Stimulated activated CD8-positive, alpha-beta memory T cell treated with anti-CD3 and anti-CD28 coated beads, Interleukin-12 subunit alpha, Interleukin-12 subunit beta, amount 100 ng/mL, for 1 hour (primary cell): ENCODE data around the gene SPATA13.

Experiments
- DNase-seq: peaks from one replicate; pipeline ENCODE4 v3.0.0-alpha.2; 2020; ENCODE audit warnings: low read depth

SPATA13 gene

DNA sequence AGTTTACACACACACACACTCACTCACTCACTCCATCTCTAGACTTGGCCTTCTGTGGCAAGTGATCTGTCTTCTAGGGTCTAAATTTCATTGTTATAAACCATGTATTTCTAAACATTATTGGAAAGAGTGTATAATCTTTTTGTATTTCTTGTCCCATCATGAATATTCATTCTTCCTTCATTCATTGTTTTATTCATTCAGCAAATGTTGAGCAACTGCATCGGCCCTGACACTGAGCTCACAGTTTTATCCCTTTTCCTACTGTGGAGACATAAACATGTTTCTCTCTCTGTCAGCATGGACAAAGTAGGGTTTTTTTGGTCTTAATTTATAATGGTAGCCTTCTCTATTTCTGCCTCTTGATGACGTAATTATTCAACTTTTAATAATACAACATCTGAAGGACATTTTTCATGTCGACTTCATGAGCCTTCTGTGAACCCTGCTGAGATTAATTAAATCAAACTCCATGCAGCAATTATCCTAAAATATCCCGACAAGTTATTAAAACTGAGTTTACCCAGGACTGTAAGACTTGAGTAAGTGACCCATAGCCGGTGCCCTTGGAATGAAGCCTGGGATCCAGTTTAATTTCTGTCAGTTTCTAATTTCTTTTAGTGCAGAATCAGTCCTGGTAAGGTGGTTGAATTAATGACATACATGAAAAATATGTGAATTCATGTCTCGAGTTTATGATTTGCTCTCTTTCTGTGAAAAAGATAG, 7.3 kb downstream of the SPATA13 start:
- DNase-seq = no peak

GRCh38 chr13:24168392-24168750, 7.9 kb downstream of the SPATA13 start:
- DNase-seq = no peak

- DNase-seq = no peak
Observed at GRCh38 chr13:24168979-24169378, 8.5 kb downstream of the SPATA13 start.

DNA sequence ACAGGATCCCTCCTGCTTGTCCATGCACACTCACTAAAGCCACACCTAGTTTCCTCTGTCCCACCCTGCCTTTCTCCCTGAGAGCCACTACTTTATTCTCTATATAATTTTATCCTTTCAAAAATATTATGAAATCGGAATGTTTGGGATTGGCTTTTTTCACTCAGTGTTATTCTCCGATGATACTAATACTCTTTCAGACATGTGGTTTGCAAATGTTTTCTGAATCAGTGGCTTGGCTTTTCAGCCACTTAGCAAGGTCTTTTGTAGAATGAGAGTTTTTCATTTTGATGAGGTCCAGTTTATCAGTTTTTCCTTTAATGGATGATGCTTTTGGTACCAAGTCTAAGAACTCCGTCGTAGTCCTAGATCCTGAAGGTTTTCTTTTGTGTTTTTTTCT, 11.6 kb downstream of the SPATA13 start:
- no peak for DNase-seq

GRCh38 chr13:24173795-24174194, 13.3 kb downstream of the SPATA13 start:
- no peak for DNase-seq

GRCh38 chr13:24175847-24176246, 15.3 kb downstream of the SPATA13 start:
- DNase-seq = no peak

DNA sequence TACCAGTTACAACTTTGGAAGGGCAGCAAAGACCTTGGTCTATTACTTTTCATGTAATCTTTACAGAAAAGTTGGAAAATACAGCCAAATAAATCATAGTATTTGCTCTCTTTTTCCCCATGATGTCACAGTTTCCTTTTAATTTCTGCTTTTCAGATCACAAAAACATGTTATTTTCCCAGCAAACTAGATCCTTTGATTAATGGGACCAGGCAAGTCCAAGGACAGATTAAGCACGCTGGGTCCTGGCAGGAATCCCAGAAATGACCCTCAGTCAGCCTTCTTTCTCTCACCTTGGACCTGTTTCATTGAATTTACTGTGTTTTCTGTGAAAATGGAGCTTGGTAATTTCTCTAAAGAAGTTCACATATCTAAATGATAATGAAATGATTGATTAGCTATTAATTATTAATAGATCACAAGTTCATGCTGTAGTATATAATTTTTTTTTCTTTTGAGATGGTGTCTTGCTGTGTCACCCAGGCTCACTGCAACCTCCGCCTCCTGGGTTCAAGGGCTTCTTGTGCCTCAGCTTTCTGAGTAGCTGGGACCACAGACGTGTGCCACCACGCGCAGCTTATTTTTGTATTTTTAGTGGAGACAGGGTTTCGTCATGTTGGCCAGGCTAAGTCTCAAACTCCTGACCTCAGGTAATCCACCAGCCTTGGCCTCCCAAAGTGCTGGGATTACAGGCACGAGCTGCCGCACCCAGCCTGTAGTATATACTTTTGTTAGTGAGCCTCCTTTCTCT, 16.0 kb downstream of the SPATA13 start:
- no peak for DNase-seq

- DNase-seq = no peak
Observed at GRCh38 chr13:24178847-24179485, 18.4 kb downstream of the SPATA13 start.

- no peak for DNase-seq
Observed at GRCh38 chr13:24179486-24179850, 18.9 kb downstream of the SPATA13 start.

GRCh38 chr13:24180750-24181377, 20.3 kb downstream of the SPATA13 start:
- no peak for DNase-seq

- DNase-seq = no peak
Observed at GRCh38 chr13:24181991-24182702, 21.6 kb downstream of the SPATA13 start.

GRCh38 chr13:24182703-24183081, 22.2 kb downstream of the SPATA13 start:
- DNase-seq = no peak

- DNase-seq = no peak
Observed at GRCh38 chr13:24183741-24184182, 23.2 kb downstream of the SPATA13 start.

- DNase-seq = no peak
Observed at GRCh38 chr13:24184265-24184841, 23.8 kb downstream of the SPATA13 start.

DNA sequence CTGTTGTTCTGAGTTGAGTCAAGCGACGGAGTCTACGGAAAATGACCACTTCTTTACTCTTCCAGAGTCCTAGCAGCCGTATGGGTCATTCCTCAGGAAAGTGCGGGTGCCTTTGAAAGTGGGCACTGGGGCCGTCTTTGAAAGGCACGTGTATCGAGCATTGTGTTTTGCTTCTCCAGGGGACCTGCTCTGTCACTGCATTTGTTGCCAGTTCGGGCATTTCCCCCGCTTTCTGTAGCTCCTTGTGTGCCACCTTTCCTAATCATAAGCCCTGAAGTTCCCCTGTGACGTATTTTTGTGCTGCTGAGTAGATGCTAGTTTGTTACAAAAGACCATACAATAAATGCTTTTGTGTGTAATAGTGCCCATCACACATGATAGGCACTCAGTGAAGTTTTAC, 24.4 kb downstream of the SPATA13 start:
- DNase-seq = no peak

DNA sequence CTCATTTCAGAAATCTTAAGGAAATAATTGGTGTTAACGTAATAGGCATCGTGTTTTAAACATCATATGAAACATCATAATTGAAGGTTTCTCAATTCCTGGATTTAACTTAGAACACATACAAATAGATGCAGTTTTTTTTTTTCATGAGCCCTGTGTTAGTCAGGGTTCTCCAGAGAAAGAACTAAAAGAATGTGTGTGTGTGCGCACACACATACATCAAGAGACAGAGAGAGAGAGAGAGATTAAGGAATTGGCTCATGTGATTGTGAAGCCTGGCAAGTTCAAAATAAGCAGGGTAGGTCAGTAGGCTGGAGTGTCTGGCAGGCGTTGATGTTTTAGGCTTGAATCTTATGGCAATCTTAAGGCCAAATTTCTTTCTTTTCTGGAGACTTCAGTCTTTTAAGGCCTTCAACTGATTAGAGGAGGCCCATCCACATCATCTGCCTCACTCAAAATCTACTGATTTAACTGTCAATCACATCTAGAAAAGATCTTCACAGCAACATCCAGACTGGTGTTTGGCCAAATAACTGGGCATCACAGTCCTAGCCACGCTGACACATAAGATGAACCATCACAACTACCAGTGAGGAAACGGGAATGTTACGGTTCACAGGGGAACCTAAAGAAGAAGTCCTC, 25.2 kb downstream of the SPATA13 start:
- no peak for DNase-seq

DNA sequence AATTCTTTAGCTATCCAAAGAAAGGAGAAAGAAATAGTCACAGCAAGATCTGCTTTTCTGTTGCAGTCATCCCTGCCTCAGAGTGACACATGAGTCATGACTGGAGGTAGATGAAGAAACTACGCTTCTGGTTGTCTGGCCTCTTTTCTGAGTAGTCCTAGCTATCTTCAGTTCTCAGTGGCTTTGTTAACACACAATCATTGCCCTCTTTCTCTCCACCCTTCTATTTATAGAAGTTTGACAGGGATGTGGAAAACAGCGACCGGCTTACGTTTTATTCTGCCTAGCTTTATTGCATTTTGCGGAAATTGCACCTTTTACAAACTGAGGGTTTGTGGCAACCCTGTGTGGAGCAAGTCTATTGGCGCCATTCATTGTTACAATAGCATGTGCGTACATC, 26.7 kb downstream of the SPATA13 start:
- DNase-seq = no peak

DNA sequence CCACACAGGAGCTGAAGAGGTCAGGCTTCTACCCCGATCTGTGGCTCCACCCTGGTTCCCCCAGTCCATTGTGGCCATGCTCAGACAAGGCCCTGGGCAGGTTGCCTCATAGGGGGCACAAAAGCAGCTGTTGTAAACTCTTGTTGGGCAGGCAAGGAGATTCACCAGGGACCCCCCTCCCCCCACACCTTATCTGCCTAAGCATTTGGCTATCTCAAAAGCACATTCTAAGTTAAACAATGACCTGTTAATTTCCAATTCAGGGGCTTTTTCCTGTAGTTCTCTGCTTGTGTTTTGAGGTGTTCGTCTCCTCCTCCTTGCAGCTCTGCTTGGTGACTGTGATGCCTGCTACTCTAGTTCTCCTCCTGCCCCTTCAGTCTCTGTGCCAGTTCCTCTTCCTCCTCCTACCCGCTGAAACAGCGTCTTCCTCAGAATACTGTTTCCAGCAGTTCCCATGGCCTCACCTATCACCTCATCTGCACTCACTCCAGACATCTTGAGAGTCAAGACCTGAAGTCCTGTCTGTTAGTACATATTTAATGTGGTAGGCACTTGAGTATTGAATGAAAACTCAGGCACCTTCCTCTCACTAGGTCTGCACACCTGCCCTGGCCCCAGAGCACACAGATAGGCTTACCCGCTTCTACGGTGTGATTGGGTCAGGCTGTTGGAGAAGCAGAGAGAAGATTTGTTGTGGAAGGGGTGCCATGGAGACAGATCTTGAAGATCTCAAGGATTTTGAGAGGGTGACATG, 31.7 kb downstream of the SPATA13 start:
- no peak for DNase-seq

GRCh38 chr13:24192811-24193162, 32.3 kb downstream of the SPATA13 start:
- DNase-seq = no peak

DNA sequence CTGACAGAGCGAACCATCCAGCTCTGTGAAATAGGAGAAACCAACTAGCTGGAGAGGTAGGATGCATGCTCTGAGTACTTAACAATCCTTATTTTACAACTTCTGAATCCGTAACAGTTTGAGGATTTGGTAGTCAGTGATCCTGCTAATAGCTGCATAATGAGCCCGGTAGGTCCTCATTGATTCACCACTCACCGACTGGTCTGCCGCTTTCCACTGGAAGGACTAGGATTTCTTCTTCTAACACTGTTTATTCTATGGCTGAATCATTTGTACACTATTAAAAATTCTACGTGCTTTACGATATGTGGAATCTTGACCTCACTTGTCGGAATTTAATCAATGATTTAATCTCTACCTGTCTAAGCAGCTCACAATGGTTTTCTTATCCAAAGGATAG, 33.9 kb downstream of the SPATA13 start:
- DNase-seq = no peak

GRCh38 chr13:24195626-24196025, 35.1 kb downstream of the SPATA13 start:
- no peak for DNase-seq
